ENCODE data around the gene TOR1A.

- TF ChIP-seq YY1 (IDR thresholded peaks at IDR 0.05; ENCODE audit: insufficient read depth, insufficient read length), result no peak
- no peak for TF ChIP-seq ZNF274 (IDR thresholded peaks at IDR 0.05; ENCODE audit: low read depth, low read length)
- no peak for TF ChIP-seq SUZ12 (IDR thresholded peaks at IDR 0.05; ENCODE audit: extremely low read depth, insufficient read depth, insufficient read length)
Observed at GRCh38 chr9:129841071-129841470, 17.1 kb upstream of the TOR1A start.

Data from NT2/D1 (cell line).